Measurements from ENCODE around the gene RUBCNL.

DNA sequence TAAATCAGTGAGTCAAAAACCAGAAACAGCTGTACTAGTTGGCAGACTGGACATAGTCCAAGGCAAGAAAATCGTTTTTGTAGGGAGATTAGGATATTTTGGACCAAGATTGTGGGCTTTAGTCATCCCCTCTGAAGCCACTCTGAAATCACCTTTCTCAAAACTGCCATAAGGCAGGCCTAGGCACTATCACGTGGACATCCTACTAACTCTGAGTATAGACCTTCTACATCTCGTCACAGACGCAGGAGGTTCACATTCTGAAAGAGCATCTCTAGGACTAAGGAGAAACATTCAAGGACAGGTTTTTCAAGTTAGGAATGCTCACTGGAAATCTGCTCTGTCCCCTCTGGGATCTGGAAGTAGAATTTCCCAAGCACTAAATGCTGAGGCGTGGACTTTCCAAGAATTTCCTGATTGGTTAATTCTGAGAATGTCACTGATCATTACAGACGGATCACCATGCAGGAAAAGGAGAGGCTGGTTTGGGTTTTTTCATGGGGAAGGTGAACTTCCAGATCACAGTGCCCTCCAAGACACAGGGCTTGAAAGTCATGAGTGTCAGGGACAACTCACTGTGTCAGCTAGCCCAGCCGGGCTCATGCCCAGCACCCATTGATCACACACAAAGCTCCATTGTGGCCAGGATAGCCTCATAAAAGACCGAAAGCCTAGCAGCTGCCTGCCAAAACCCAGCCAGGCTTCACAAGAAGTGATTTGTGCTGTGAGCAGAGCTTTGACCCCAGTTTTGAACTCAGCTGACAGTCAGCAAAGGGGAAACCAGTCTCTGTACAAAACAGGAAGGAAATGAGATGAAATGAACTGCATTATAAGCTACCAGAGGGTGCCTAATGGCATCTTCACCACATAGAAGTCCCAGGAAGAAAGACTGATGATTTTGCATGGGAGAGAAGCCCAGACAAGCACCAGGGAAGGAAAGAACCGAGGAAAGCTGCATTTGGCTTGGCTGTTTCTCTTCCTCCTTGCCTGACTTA is 2.7 kb upstream of the RUBCNL start:
- TF ChIP-seq EZH2 (IDR thresholded peaks at IDR 0.05) (no peak), POLR2AphosphoS5 (IDR thresholded peaks at IDR 0.05; ENCODE audit: borderline replicate concordance, low read depth, low read length) (no peak), FOXP2 (optimal IDR thresholded peaks at IDR 0.05; ENCODE audit: control extremely low read depth, extremely low read length, insufficient read depth) (no peak)
